Spleen (tissue), 11 donors: ENCODE measurements around the gene PLS3. TPM values are rescaled to one million over a fixed set of nuclear protein-coding genes. Genes with fewer than 3 reads are reported as not detected.
A peak's percentile ranks its signal among the peaks of the same experiment; 100 is the strongest.

Experiments used
- DNase-seq: peaks from one replicate; pipeline ENCODE4 v3.0.0-alpha.2; 2020
- H3K27ac ChIP-seq, 8 donors: fragments of 200-600 bp; sonication (generic) in 7 of 8; 1 replicate in 4 of 8; 2 replicates in 4 of 8; pipeline versions ENCODE4 v1.5.0 to v1.8.0; 2016 to 2021; ENCODE audit warnings: inconsistent platforms in 4 of 8, mild to moderate bottlenecking in 4 of 8, moderate library complexity in 1 of 8
- H3K27me3 ChIP-seq, 7 donors: fragments of 200-600 bp; sonication (generic) in 6 of 7; replicated peaks in 1 of 7; 1 replicate in 4 of 7; 2 replicates in 3 of 7; pipeline versions ENCODE4 v1.5.0 to v1.8.0; 2016 to 2021; ENCODE audit warnings: inconsistent platforms in 3 of 7, mild to moderate bottlenecking in 1 of 7
- H3K36me3 ChIP-seq, 6 donors: fragments of 200-600 bp; sonication (generic) in 5 of 6; 1 replicate in 4 of 6; 2 replicates in 2 of 6; pipeline versions ENCODE4 v1.5.0 to v1.8.0; 2016 to 2021; ENCODE audit warnings: inconsistent platforms in 2 of 6
- H3K4me1 ChIP-seq, 6 donors: fragments of 200-600 bp; sonication (generic) in 5 of 6; 1 replicate in 3 of 6; 2 replicates in 3 of 6; pipeline versions ENCODE4 v1.5.0 to v1.8.0; 2016 to 2021; ENCODE audit warnings: inconsistent platforms in 3 of 6
- H3K4me3 ChIP-seq, 8 donors: fragments of 200-600 bp; sonication (generic) in 7 of 8; 1 replicate in 4 of 8; 2 replicates in 4 of 8; pipeline versions ENCODE4 v1.5.0 to v1.8.0; 2016 to 2021; ENCODE audit warnings: inconsistent platforms in 4 of 8, mild to moderate bottlenecking in 4 of 8, moderate library complexity in 2 of 8
- H3K9me3 ChIP-seq, 8 donors: fragments of 200-600 bp; sonication (generic) in 7 of 8; 1 replicate in 4 of 8; 2 replicates in 4 of 8; pipeline versions ENCODE4 v1.5.0 to v1.8.0; 2016 to 2021; ENCODE audit warnings: inconsistent platforms in 4 of 8
- CTCF ChIP-seq, 11 experiments: fragments of 200-600 bp in 7 of 11; fragments of 450-650 bp in 4 of 11; sonication (generic) in 4 of 11; IDR thresholded peaks in 8 of 11; conservative IDR thresholded peaks in 3 of 11; 1 replicate in 7 of 11; 2 replicates in 4 of 11; pipeline versions ENCODE4 v1.4.0 to v1.8.0; 2016 to 2021; ENCODE audit warnings: antibody characterized with exemption in 11 of 11, inconsistent platforms in 4 of 11, mild to moderate bottlenecking in 1 of 11
- POLR2A ChIP-seq, 3 donors: fragments of 450-650 bp; IDR thresholded peaks; one replicate each; pipeline ENCODE4 v1.5.1; 2017; ENCODE audit warnings: antibody characterized with exemption in 3 of 3, mild to moderate bottlenecking in 1 of 3
- POLR2AphosphoS5 ChIP-seq, 3 donors: sonication (generic); formaldehyde crosslinking; IDR thresholded peaks; one replicate each; pipeline ENCODE4 v1.5.1; 2017; ENCODE audit warnings: antibody characterized with exemption in 3 of 3
- WGBS, 5 donors: extraction: QIAGEN DNeasy Blood & Tissue Kit in 3 of 5; methylation state at CpG; one replicate each; pipeline versions ENCODE4 v1.1.5 to v1.1.7; 2013 to 2018; 5-methylcytosine and 5-hydroxymethylcytosine counted together
- intact Hi-C: fragments of 100-400 bp; cut with DNase I; formaldehyde crosslinking; loops from one replicate; pipeline ENCODE4 v1.15.0; 2023; ENCODE audit warnings: low total_unique reads
- polyA plus RNA-seq, 3 donors: library from polyadenylated mRNA; stranded (reverse); fragments of 200-250 nt; gene quantifications; one replicate each; pipeline ENCODE4 v1.2.1, GENCODE V29; 2013
- total RNA-seq, 7 donors: library from RNA; depleted of rRNA in 3 of 7; stranded (reverse); fragments of >200 nt in 3 of 7; fragmentation: NEBNext Ultra II Directional in 4 of 7; extraction: Animal tissue kit (Norgen Biotek cat#: 25700) in 4 of 7; gene quantifications; one replicate each; pipeline versions ENCODE4 v1.1.0 to v1.2.1, GENCODE V29; 2016 to 2021
- donor health status: healthy with polysubstance abuse.
- donor health status: DM: no; HTN: no; CAD: no; lungs with moderate emphysema.
- donor health status: DM: no; HTN: no; CAD: no.
- donor health status: Bipolar disorder and iron deficiency.
- donor health status: healthy.
- donor health status: DM: no; HTN: no; CAD: no.
- donor health status: DM: yes; HTN: yes; CAD: no.

The PLS3 gene
- total and polyA plus RNA-seq, 10 donors: 20.3 to 159 (median 105) TPM

DNA sequence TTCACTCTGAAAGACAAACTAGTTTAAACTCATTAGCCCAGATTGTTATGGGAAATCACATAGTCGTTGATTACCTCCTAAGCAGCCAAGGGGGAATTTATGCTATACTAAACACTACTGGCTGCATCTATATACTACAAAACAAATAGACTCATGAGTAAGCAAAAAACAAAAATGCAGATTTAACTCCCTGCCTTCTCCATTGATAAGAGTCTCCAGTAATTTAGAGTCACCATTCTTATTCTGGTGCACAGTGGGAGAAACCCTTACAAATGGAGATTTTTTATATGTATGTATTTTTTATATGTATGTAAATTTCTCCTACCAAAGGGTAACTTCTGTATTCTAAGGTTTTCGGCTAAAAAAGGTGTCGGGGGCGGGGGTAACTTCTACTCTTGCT, 126.6 kb downstream of the PLS3 start:
- H3K27ac ChIP-seq: no peak overlapping the region
- TF ChIP-seq POLR2A (IDR thresholded peaks at IDR 0.05) (no peak), CTCF (IDR thresholded peaks at IDR 0.05 in 8 of 11, conservative IDR thresholded peaks at IDR 0.05 in 3 of 11) (no peak), POLR2AphosphoS5 (IDR thresholded peaks at IDR 0.05) (no peak)
- H3K36me3 ChIP-seq: no peaks in the 10 kb centered on the region
- H3K27me3 ChIP-seq: no peaks in the 10 kb centered on the region
- DNase-seq: no peak
- no peaks in the 10 kb centered on the region for H3K4me1 ChIP-seq
- intact Hi-C loops: no loop called here
- no peak overlapping the region for H3K4me3 ChIP-seq
- WGBS, 5 donors: 43 to 88% (median 59%) methylated on average over 4 of the region's 4 CpGs
- H3K9me3 ChIP-seq: no peaks in the 10 kb centered on the region

GRCh38 chrX:115689931-115690330, 129.0 kb downstream of the PLS3 start:
- no peak overlapping the region for H3K4me3 ChIP-seq
- 64 to 90% (median 81%) methylated on average over 4 of the region's 4 CpGs for WGBS, 5 donors
- no peak overlapping the region for H3K27ac ChIP-seq
- no peaks in the 10 kb centered on the region for H3K36me3 ChIP-seq
- DNase-seq: no peak
- peaks cover 0 to 18% (median 0%) of the 10 kb centered on the region in 7 donors for H3K27me3 ChIP-seq
- intact Hi-C loops: no loop called here
- TF ChIP-seq CTCF (IDR thresholded peaks at IDR 0.05 in 8 of 11, conservative IDR thresholded peaks at IDR 0.05 in 3 of 11) (no peak), POLR2A (IDR thresholded peaks at IDR 0.05) (no peak), POLR2AphosphoS5 (IDR thresholded peaks at IDR 0.05) (no peak)
- no peaks in the 10 kb centered on the region for H3K4me1 ChIP-seq
- no peaks in the 10 kb centered on the region for H3K9me3 ChIP-seq

- WGBS, 5 donors: 11 to 28% (median 19%) methylated on average over 3 to 4 of the region's 4 CpGs
Observed at GRCh38 chrX:115690511-115691216, 129.7 kb downstream of the PLS3 start.

More at GRCh38 chrX:115690511-115691216, 129.7 kb downstream of the PLS3 start:
- H3K4me1 ChIP-seq: no peaks in the 10 kb centered on the region
- intact Hi-C loops: no loop called here
- H3K27me3 ChIP-seq: peaks cover 0 to 22% (median 0%) of the 10 kb centered on the region in 7 donors
- H3K36me3 ChIP-seq: no peaks in the 10 kb centered on the region
- no peaks in the 10 kb centered on the region for H3K9me3 ChIP-seq
- peak in 9 of 11 experiments; percentile 48 to 86 (median 58) for TF ChIP-seq CTCF (IDR thresholded peaks at IDR 0.05 in 8 of 11, conservative IDR thresholded peaks at IDR 0.05 in 3 of 11)
- no peak for TF ChIP-seq POLR2A (IDR thresholded peaks at IDR 0.05)
- TF ChIP-seq POLR2AphosphoS5 (IDR thresholded peaks at IDR 0.05): no peak
- H3K4me3 ChIP-seq: no peak overlapping the region
- no peak overlapping the region for H3K27ac ChIP-seq
- DNase-seq: no peak
